ENCODE results near the gene SSR4. TPM values are rescaled to one million over a fixed set of nuclear protein-coding genes. Genes with fewer than 3 reads are reported as not detected.

The SSR4 gene
- total RNA-seq, 1 donor from 2014 or later: 331 TPM

- TF ChIP-seq CTCF (IDR thresholded peaks at IDR 0.05): no peak
- H3K4me1 ChIP-seq: peaks cover 0 to 8% of the 10 kb centered on the region in 2 donors
- H3K27me3 ChIP-seq: no peaks in the 10 kb centered on the region
- H3K4me3 ChIP-seq: no peak overlapping the region
- H3K36me3 ChIP-seq: no peaks in the 10 kb centered on the region
- H3K9me3 ChIP-seq: no peaks in the 10 kb centered on the region
- DNase-seq (ENCODE audit: low spot score in 2 of 2): no peak
- H3K27ac ChIP-seq: no peak overlapping the region
- intact Hi-C loops (cut with DNase I): no loop called here
These were observed 32.6 kb upstream of the SSR4 start for GRCh38 chrX:153761863-153762262.

GRCh38 chrX:153762626-153763173, 31.8 kb upstream of the SSR4 start:
- no peaks in the 10 kb centered on the region for H3K9me3 ChIP-seq
- no peak for TF ChIP-seq CTCF (IDR thresholded peaks at IDR 0.05)
- intact Hi-C loops (cut with DNase I): no loop called here
- H3K27me3 ChIP-seq: no peaks in the 10 kb centered on the region
- no peak for DNase-seq (ENCODE audit: low spot score in 2 of 2)
- H3K27ac ChIP-seq: no peak overlapping the region
- no peaks in the 10 kb centered on the region for H3K36me3 ChIP-seq
- peaks cover 0 to 8% of the 10 kb centered on the region in 2 donors for H3K4me1 ChIP-seq
- H3K4me3 ChIP-seq: no peak overlapping the region

- intact Hi-C loops (cut with DNase I): no loop called here
- H3K4me3 ChIP-seq: no peak overlapping the region
- H3K36me3 ChIP-seq: no peaks in the 10 kb centered on the region
- H3K27me3 ChIP-seq: no peaks in the 10 kb centered on the region
- H3K9me3 ChIP-seq: no peaks in the 10 kb centered on the region
- no peak overlapping the region for H3K27ac ChIP-seq
- no peak for TF ChIP-seq CTCF (IDR thresholded peaks at IDR 0.05)
- peaks cover 0 to 8% of the 10 kb centered on the region in 2 donors for H3K4me1 ChIP-seq
- DNase-seq (ENCODE audit: low spot score in 2 of 2): no peak
These were observed 31.1 kb upstream of the SSR4 start for GRCh38 chrX:153763298-153763932.

GRCh38 chrX:153763989-153764755, 30.3 kb upstream of the SSR4 start, which contains the start of gene PLXNB3:
TSS of gene PLXNB3 (plus strand) at chrX:153764249. CDS start at chrX:153765536, 1,287 bp downstream.
- Histone ChIP-seq H3K4me1 (peaks cover 0 to 8% of the 10 kb centered on the region in 2 donors), H3K9me3 (no peaks in the 10 kb centered on the region), H3K4me3 (peak within 1 kb of the TSS; percentile 31 to 56), H3K27me3 (no peaks in the 10 kb centered on the region), H3K27ac (peak within 1 kb of the TSS; percentile 58 to 59), H3K36me3 (no peaks in the 10 kb centered on the region)
- intact Hi-C loops (cut with DNase I): loop anchor here (1.0 kb wide), 1 partner anchor 189 kb away; no protein-coding TSS in a partner anchor
- DNase-seq (ENCODE audit: low spot score in 2 of 2): peak; percentile 32 to 90
- peak; percentile 81 to 87 (median 82) for TF ChIP-seq CTCF (IDR thresholded peaks at IDR 0.05)

GRCh38 chrX:153764786-153765137, 29.7 kb upstream of the SSR4 start:
- Histone ChIP-seq H3K27me3 (no peaks in the 10 kb centered on the region), H3K36me3 (no peaks in the 10 kb centered on the region), H3K4me3 (peak overlapping the region; percentile 31 to 56), H3K4me1 (peaks cover 0 to 8% of the 10 kb centered on the region in 2 donors), H3K9me3 (no peaks in the 10 kb centered on the region), H3K27ac (peak overlapping the region; percentile 58 to 59)
- intact Hi-C loops (cut with DNase I): loop anchor here (1.0 kb wide), 1 partner anchor 189 kb away; no protein-coding TSS in a partner anchor
- no peak for DNase-seq (ENCODE audit: low spot score in 2 of 2)
- TF ChIP-seq CTCF (IDR thresholded peaks at IDR 0.05): no peak

Data from ascending aorta (tissue), 2 donors.